Stimulated activated CD4-positive, alpha-beta T cell treated with anti-CD3 and anti-CD28 coated beads, Interleukin-12 subunit alpha, Interleukin-12 subunit beta, amount 100 ng/mL, for 4 hours (primary cell): ENCODE results near the gene SP140.
"Not testable (repeated sequence)": the region's sequence is repeated elsewhere in the genome, so short reads cannot be mapped to it uniquely, and the experiment has no call there.

Experiments used
- DNase-seq: peaks from one replicate; pipeline ENCODE4 v3.0.0-alpha.2; 2020

The SP140 gene

GRCh38 chr2:230327418-230328154 lies 102.0 kb downstream of the SP140 start:
- DNase-seq, result no peak

- no peak for DNase-seq
Measured at GRCh38 chr2:230328155-230328458, 102.6 kb downstream of the SP140 start.

- DNase-seq, result no peak
Measured at GRCh38 chr2:230329946-230330605, 104.5 kb downstream of the SP140 start.

GRCh38 chr2:230330725-230331124 lies 105.2 kb downstream of the SP140 start:
- DNase-seq, result no peak

- no peak for DNase-seq
Measured at GRCh38 chr2:230335461-230335863, 109.9 kb downstream of the SP140 start.

- DNase-seq, result no peak
Measured at GRCh38 chr2:230335864-230336506, 110.4 kb downstream of the SP140 start.

- not testable (repeated sequence) for DNase-seq
Measured at GRCh38 chr2:230341936-230342528, 116.5 kb downstream of the SP140 start.

- DNase-seq, result not testable (repeated sequence)
Measured at GRCh38 chr2:230343041-230343624, 117.6 kb downstream of the SP140 start.

GRCh38 chr2:230343747-230344146 lies 118.2 kb downstream of the SP140 start:
- no peak for DNase-seq

GRCh38 chr2:230346465-230346864 lies 120.9 kb downstream of the SP140 start:
- DNase-seq, result no peak

- no peak for DNase-seq
Measured at GRCh38 chr2:230346921-230347533, 121.5 kb downstream of the SP140 start.

- no peak for DNase-seq
Measured at GRCh38 chr2:230347659-230348305, 122.2 kb downstream of the SP140 start.

GRCh38 chr2:230348787-230349186 lies 123.3 kb downstream of the SP140 start:
- no peak for DNase-seq

- DNase-seq, result no peak
Measured at GRCh38 chr2:230356084-230356483, 130.5 kb downstream of the SP140 start.

GRCh38 chr2:230358305-230358704 lies 132.8 kb downstream of the SP140 start:
- no peak for DNase-seq

- DNase-seq, result no peak
Measured at GRCh38 chr2:230360028-230360427, 134.5 kb downstream of the SP140 start.

- DNase-seq, result no peak
Measured at GRCh38 chr2:230362030-230362691, 136.6 kb downstream of the SP140 start.
